K562 (cell line): Measurements from ENCODE around the gene MYH9. TPM values are rescaled to one million over a fixed set of nuclear protein-coding genes. Genes with fewer than 3 reads are reported as not detected.
A peak's percentile ranks its signal among the peaks of the same experiment; 100 is the strongest.

Experiments
- BRCA1 ChIP-seq, 2 experiments: fragments of 450-650 bp in 1 of 2; sonication (generic) in 1 of 2; formaldehyde crosslinking in 1 of 2; IDR thresholded peaks; 2 replicates each; pipeline versions ENCODE4 v1.5.0 to v1.6.1; 2017 to 2020; ENCODE audit warnings: mild to moderate bottlenecking in 1 of 2, missing genetic modification reagents in 1 of 2
- CBFB ChIP-seq: sonication (generic); formaldehyde crosslinking; IDR thresholded peaks from 2 replicates; pipeline ENCODE4 v1.4.0; 2020; ENCODE audit warnings: mild to moderate bottlenecking, missing genetic modification reagents
- CCNT2 ChIP-seq: IDR thresholded peaks from 2 replicates; pipeline ENCODE4 v1.6.1; 2011; ENCODE audit warnings: borderline replicate concordance, low read depth, mild to moderate bottlenecking, moderate library complexity, mixed read lengths, low read length; ENCODE audit not compliant: insufficient read length; ENCODE audit errors: extremely low read depth
- CREM ChIP-seq: IDR thresholded peaks from 2 replicates; pipeline ENCODE4 v1.6.1; 2014; ENCODE audit warnings: antibody characterized with exemption, low read depth
- FOXP1 ChIP-seq: sonication (generic); formaldehyde crosslinking; IDR thresholded peaks from 2 replicates; pipeline ENCODE4 v1.8.0; 2022; ENCODE audit warnings: mild to moderate bottlenecking, missing genetic modification reagents
- GATAD2B ChIP-seq: fragments of 450-650 bp; IDR thresholded peaks from 2 replicates; pipeline ENCODE4 v1.6.1; 2017; ENCODE audit warnings: mild to moderate bottlenecking, borderline replicate concordance
- JUND ChIP-seq, 2 experiments: IDR thresholded peaks; 2 replicates in 1 of 2; 3 replicates in 1 of 2; pipeline ENCODE4 v1.6.1; 2011; ENCODE audit warnings: borderline replicate concordance in 2 of 2, low read depth in 2 of 2, low read length in 2 of 2, improper control_type of control experiment in 1 of 2, missing biosample characterization in 1 of 2, missing genetic modification characterization in 1 of 2, missing genetic modification reagents in 1 of 2
- MAZ ChIP-seq, 2 experiments: fragments of 450-650 bp in 1 of 2; sonication (generic) in 1 of 2; formaldehyde crosslinking; IDR thresholded peaks in 1 of 2; conservative IDR thresholded peaks in 1 of 2; 2 replicates each; pipeline versions ENCODE4 v1.4.0 to v1.5.0; 2020; ENCODE audit warnings: mild to moderate bottlenecking in 1 of 2, missing genetic modification reagents in 1 of 2
- MTA2 ChIP-seq: fragments of 450-650 bp; IDR thresholded peaks from 2 replicates; pipeline ENCODE4 v1.6.1; 2016; ENCODE audit warnings: low read depth
- MYNN ChIP-seq, 2 experiments: sonication (generic); formaldehyde crosslinking in 1 of 2; IDR thresholded peaks; 2 replicates each; pipeline versions ENCODE4 v1.5.0 to v1.6.1; 2016 to 2020; ENCODE audit warnings: antibody characterized with exemption in 1 of 2, missing genetic modification reagents in 1 of 2
- NCOA2 ChIP-seq, 2 experiments: fragments of 450-650 bp; IDR thresholded peaks; 2 replicates each; pipeline ENCODE4 v1.6.1; 2018; ENCODE audit warnings: mild to moderate bottlenecking in 2 of 2, moderate library complexity in 1 of 2; ENCODE audit not compliant: partially characterized antibody in 2 of 2
- PATZ1 ChIP-seq: fragments of 250-450 bp; sonication (Bioruptor Pico); IDR thresholded peaks from 2 replicates; pipeline ENCODE4 v1.5.0; 2020; ENCODE audit warnings: mild to moderate bottlenecking, borderline replicate concordance
- PKNOX1 ChIP-seq: fragments of 450-650 bp; IDR thresholded peaks from 2 replicates; pipeline ENCODE4 v1.6.1; 2016
- PREB ChIP-seq: sonication (generic); formaldehyde crosslinking; IDR thresholded peaks from 2 replicates; pipeline ENCODE4 v1.8.1; 2023; ENCODE audit warnings: mild to moderate bottlenecking, missing genetic modification reagents
- SIRT6 ChIP-seq: IDR thresholded peaks from one replicate; pipeline ENCODE4 v1.6.1; 2012; ENCODE audit warnings: low read depth, mild to moderate bottlenecking, control low read depth, inconsistent platforms, low read length, moderate library complexity
- TAF15 ChIP-seq: fragments of 200-400 bp; formaldehyde crosslinking; IDR thresholded peaks from 2 replicates; pipeline ENCODE4 v1.6.1; 2017; ENCODE audit warnings: mild to moderate bottlenecking, low read depth, low read length, moderate library complexity
- TCF15 ChIP-seq: fragments of 250-450 bp; sonication (Bioruptor Pico); IDR thresholded peaks from 2 replicates; pipeline ENCODE4 v1.8.0; 2022; ENCODE audit warnings: moderate library complexity, mild to moderate bottlenecking, inconsistent platforms
- TGIF2 ChIP-seq: sonication (generic); formaldehyde crosslinking; IDR thresholded peaks from 2 replicates; pipeline ENCODE4 v1.8.1; 2022; ENCODE audit warnings: mild to moderate bottlenecking, missing genetic modification reagents, moderate library complexity
- THRAP3 ChIP-seq: fragments of 450-650 bp; IDR thresholded peaks from 2 replicates; pipeline ENCODE4 v1.6.1; 2016; ENCODE audit warnings: mild to moderate bottlenecking, inconsistent platforms, borderline replicate concordance
- ZNF12 ChIP-seq: sonication (generic); formaldehyde crosslinking; IDR thresholded peaks from 2 replicates; pipeline ENCODE4 v1.4.0; 2020; ENCODE audit warnings: mild to moderate bottlenecking, missing genetic modification reagents
- ZNF232 ChIP-seq: sonication (generic); formaldehyde crosslinking; IDR thresholded peaks from 2 replicates; pipeline ENCODE4 v1.8.0; 2022; ENCODE audit warnings: mild to moderate bottlenecking, missing genetic modification reagents
- ZNF551 ChIP-seq: fragments of 250-450 bp; sonication (Bioruptor Pico); IDR thresholded peaks from 2 replicates; pipeline ENCODE4 v1.5.0; 2021; ENCODE audit warnings: mild to moderate bottlenecking, moderate library complexity
- ZNF584 ChIP-seq: fragments of 200-800 bp; sonication (Bioruptor generic); IDR thresholded peaks from 2 replicates; pipeline ENCODE4 v1.6.1; 2016; ENCODE audit warnings: low read depth, mild to moderate bottlenecking, missing genetic modification characterization, missing compliant biosample characterization
- ZNF589 ChIP-seq: fragments of 200-800 bp; sonication (Bioruptor generic); IDR thresholded peaks from 2 replicates; pipeline ENCODE4 v1.6.1; 2016; ENCODE audit warnings: low read depth, missing genetic modification characterization, missing compliant biosample characterization
- ZNF707 ChIP-seq: fragments of 250-450 bp; sonication (Bioruptor Pico); conservative IDR thresholded peaks from 2 replicates; pipeline ENCODE4 v1.8.0; 2022; ENCODE audit warnings: inconsistent platforms, mild to moderate bottlenecking, moderate library complexity
- polyA plus RNA-seq, 8 experiments: library from polyadenylated mRNA; depleted of rRNA in 4 of 8; stranded (reverse) in 5 of 8; unstranded in 3 of 8; fragments of >200 nt; fragmentation: Nextera tagmentation in 2 of 8; fragmentation: Illumina TruSeq in 1 of 8; extraction: Ambion mirVana in 2 of 8; extraction: Trizol in 1 of 8; gene quantifications; 2 replicates each; pipeline versions ENCODE4 v1.2.1 to v1.2.3, GENCODE V29; 2011 to 2014; ENCODE audit warnings: inconsistent platforms in 1 of 8, missing spikeins in 1 of 8
- total RNA-seq, 7 experiments: library from RNA; depleted of rRNA in 6 of 7; stranded (reverse); fragments of >200 nt in 6 of 7; fragmentation: Illumina TruSeq in 2 of 7; extraction: Trizol in 2 of 7; gene quantifications; 2 replicates each; pipeline versions ENCODE4 v1.2.1 to v1.2.3, GENCODE V29; 2011 to 2021; ENCODE audit warnings: low replicate concordance in 1 of 7

The MYH9 gene
- total and polyA plus RNA-seq, 9 of the 15 experiments (the other 6 are each of a cell fraction or from before 2014, with no cell fraction given) = 0.71 to 111 (median 24.6) TPM

- TF ChIP-seq CREM (peak; percentile 35; the same call in 1 of the 2 replicates), PKNOX1 (0 out of 2 replicates have a peak, but pooled peaks have one; percentile 8), TCF15 (CRISPR knock-in tag) (no peak), ZNF551 (CRISPR knock-in tag) (no peak), GATAD2B (no peak), ZNF707 (no peak), ZNF12 (CRISPR knock-in tag) (no peak), THRAP3 (no peak), NCOA2 (IDR thresholded peaks at IDR 0.05; ENCODE audit: partially characterized antibody in 2 of 2) (no peak), SIRT6 (no peak), JUND (IDR thresholded peaks at IDR 0.05; ENCODE audit: borderline replicate concordance, low read depth, low read length) (peak; percentile 79), JUND (tag; IDR thresholded peaks at IDR 0.05; ENCODE audit: borderline replicate concordance, low read depth, low read length) (peak; percentile 77; the same call in 1 of the 3 replicates), TGIF2 (CRISPR knock-in tag) (no peak), MTA2 (no peak), CCNT2 (no peak), PREB (CRISPR knock-in tag) (no peak), ZNF584 (CRISPR knock-in tag) (no peak), MYNN (IDR thresholded peaks at IDR 0.05) (no peak), MYNN (CRISPR knock-in tag; IDR thresholded peaks at IDR 0.05) (no peak), PATZ1 (CRISPR knock-in tag) (no peak), CBFB (no peak), BRCA1 (IDR thresholded peaks at IDR 0.05) (no peak), BRCA1 (CRISPR knock-in tag; IDR thresholded peaks at IDR 0.05) (no peak), ZNF589 (CRISPR knock-in tag) (no peak), FOXP1 (no peak), MAZ (CRISPR knock-in tag; conservative IDR thresholded peaks at IDR 0.05 in 1 of 2, IDR thresholded peaks at IDR 0.05 in 1 of 2) (no peak), TAF15 (no peak), ZNF232 (CRISPR knock-in tag) (no peak)
Observed at GRCh38 chr22:36395915-36396314, 8.1 kb upstream of the MYH9 start (continued).
